Epithelial cell of esophagus (primary cell): ENCODE measurements around the gene COMMD10.

ENCODE experiments used
- DNase-seq: peaks from one replicate; pipeline ENCODE4 v3.0.0; 2010; ENCODE audit warnings: low read depth
- H3K4me3 ChIP-seq: 2 replicates; pipeline ENCODE4 v1.5.1; 2011; ENCODE audit warnings: mild to moderate bottlenecking, low read length, control low read depth
- CTCF ChIP-seq: IDR thresholded peaks from 2 replicates; pipeline ENCODE4 v1.5.1; 2011; ENCODE audit warnings: low read depth, mild to moderate bottlenecking, low read length, control low read depth, inconsistent platforms; ENCODE audit not compliant: insufficient read depth; ENCODE audit errors: missing control alignments

COMMD10 gene

DNA sequence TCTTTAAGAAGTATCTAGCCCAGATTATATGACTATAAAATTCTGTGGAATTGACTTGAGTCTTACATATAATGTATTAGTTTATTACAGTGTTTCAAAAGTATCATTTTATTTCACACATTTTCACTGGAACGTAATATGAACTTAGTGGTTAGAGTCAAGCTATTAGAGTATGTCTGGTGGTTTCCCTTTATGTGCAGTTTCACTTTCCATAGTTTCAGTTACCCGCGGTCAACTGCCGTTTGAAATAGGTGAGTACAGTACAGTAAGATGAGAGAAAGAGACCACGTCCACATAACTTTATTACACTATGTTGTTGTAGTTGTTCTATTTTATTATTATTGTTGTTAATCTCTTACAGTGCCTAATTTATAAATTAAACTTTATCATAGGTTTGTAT is 50.5 kb downstream of the COMMD10 start:
- no peak overlapping the region for H3K4me3 ChIP-seq
- DNase-seq: no peak
- TF ChIP-seq CTCF: no peak

DNA sequence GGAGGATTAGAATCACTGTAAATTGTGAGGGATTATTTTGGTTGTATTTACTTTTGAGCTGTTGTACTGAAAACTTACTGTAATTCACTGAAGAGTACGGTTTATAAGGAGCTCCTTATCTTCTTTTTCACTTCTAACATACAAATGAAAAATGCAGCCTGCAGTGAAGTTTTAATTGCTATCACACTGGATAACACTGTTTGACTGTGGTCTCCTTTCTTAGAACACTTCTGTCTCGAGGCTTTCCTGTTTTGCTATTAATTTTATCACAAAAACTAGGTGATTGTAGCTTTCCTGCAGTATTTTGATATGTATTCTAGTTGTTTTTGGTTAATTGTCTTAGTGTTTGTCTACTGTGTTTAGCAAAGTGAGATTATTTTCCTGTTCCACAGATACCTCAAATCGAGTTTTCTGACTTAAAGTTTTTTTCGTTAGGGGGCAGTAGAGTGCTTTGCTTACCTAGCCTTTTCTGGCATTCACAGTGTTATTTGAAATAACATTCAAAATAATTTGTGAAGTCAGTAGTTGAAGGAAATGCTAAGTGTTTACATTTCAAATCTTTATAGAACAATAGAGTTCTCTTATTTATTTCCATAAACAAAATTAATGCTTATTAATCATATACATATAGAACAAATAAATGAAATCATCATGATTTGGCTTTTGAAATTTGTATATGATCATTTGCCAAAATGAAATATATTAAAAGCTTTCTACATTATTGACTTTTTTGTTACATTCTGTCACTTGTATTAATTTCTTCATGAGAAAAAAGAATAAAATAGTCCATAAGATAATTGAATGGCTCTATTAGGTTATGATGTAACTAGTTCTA is 52.9 kb downstream of the COMMD10 start:
- TF ChIP-seq CTCF: peak; percentile 71
- DNase-seq: peak; percentile 58
- H3K4me3 ChIP-seq: no peak overlapping the region

DNA sequence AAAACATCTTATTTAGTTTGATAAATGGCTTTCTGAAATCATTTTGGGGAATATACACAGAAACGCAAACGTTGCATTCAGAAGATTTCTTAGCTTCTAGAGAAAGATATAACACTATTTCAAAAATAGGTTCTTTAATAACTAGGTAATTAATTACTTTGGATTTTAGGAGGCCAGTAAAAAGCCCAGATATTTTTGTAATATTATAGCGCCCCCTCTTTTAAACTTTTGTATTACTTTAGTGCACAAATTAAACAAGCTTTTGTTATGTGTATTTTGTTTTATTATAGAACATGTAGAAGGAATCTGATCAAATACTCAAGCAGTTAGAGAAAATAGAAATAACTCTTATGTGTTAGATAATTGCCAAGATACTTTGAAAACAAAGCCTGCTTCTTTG is 57.7 kb downstream of the COMMD10 start:
- DNase-seq: no peak
- no peak overlapping the region for H3K4me3 ChIP-seq
- no peak for TF ChIP-seq CTCF

GRCh38 chr5:116144103-116144502 is 59.3 kb downstream of the COMMD10 start:
- no peak overlapping the region for H3K4me3 ChIP-seq
- DNase-seq: peak; percentile 23
- no peak for TF ChIP-seq CTCF

DNA sequence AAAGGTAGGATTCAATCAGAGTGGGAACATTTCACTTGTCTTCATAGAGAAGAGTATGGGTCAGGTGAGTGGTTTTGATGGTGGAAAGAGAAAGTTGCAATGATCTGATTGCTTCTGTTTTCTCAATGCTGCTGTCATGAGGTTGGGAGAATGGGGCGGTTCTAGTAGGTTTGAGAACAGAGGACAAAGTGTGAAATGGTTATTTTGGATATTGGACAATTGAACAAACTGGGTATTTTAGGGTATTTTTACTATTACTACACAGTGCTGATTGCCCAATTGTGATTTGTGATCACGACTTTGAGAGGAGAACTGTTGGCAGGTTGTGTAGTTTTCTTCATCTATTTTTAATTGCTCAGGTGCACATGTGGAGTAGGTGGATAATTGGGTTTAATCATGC is 60.2 kb downstream of the COMMD10 start:
- no peak for DNase-seq
- no peak overlapping the region for H3K4me3 ChIP-seq
- no peak for TF ChIP-seq CTCF

DNA sequence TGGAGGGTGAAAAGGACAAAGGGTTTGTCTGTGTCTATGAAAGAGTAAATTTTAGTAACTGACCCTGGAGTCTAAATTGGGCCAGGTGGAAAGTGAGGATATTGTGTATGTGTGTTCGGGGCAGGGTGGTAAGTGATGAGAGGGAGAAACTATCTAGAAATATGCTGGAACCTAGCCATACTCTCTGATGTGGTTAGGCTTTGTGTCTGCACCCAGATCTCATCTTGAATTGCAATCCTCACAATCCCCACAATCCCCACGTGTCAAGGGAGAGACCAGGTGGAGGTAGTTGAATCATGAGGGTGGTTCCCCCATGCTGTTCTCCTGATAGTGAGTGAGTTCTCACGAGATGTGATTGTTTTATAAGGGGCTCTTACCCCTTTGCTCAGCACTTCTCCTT is 60.6 kb downstream of the COMMD10 start:
- no peak for TF ChIP-seq CTCF
- H3K4me3 ChIP-seq: no peak overlapping the region
- no peak for DNase-seq

- DNase-seq: no peak
- no peak for TF ChIP-seq CTCF
- no peak overlapping the region for H3K4me3 ChIP-seq
Observed at GRCh38 chr5:116152169-116152568, 67.3 kb downstream of the COMMD10 start.
